GM23338 (cell line): ENCODE data around the gene UBE3A.

Source experiments
- CREB1 ChIP-seq: fragments of 250-450 bp; sonication (Bioruptor Pico); IDR thresholded peaks from 2 replicates; pipeline ENCODE4 v1.5.0; 2020; ENCODE audit warnings: low read depth, mild to moderate bottlenecking, moderate library complexity
- CTCF ChIP-seq, 2 experiments: fragments of 200-600 bp in 1 of 2; sonication (generic) in 1 of 2; conservative IDR thresholded peaks; 2 replicates each; pipeline versions ENCODE4 v1.5.1 to v1.6.1; 2016 to 2017; ENCODE audit warnings: antibody characterized with exemption in 2 of 2, low read depth in 2 of 2, mild to moderate bottlenecking in 2 of 2, moderate library complexity in 1 of 2
- EZH2 ChIP-seq: fragments of 200-600 bp; sonication (generic); IDR thresholded peaks from one replicate; pipeline ENCODE4 v1.8.0; 2017; ENCODE audit warnings: antibody characterized with exemption, mild to moderate bottlenecking, low read depth; ENCODE audit not compliant: unreplicated experiment
- EZH2phosphoT487 ChIP-seq: fragments of 200-600 bp; sonication (generic); IDR thresholded peaks from one replicate; pipeline ENCODE4 v1.8.1; 2018; ENCODE audit warnings: antibody characterized with exemption; ENCODE audit not compliant: unreplicated experiment
- JUNB ChIP-seq: IDR thresholded peaks from one replicate; pipeline ENCODE4 v1.6.1; 2016; ENCODE audit warnings: antibody characterized with exemption; ENCODE audit not compliant: unreplicated experiment
- NANOG ChIP-seq: IDR thresholded peaks from 2 replicates; pipeline ENCODE4 v1.6.1; 2016; ENCODE audit warnings: antibody characterized with exemption, borderline replicate concordance
- POLR2AphosphoS5 ChIP-seq: IDR thresholded peaks from 2 replicates; pipeline ENCODE4 v1.6.1; 2016; ENCODE audit warnings: antibody characterized with exemption, low read depth
- REST ChIP-seq: IDR thresholded peaks from one replicate; pipeline ENCODE4 v1.6.1; 2018; ENCODE audit warnings: antibody characterized with exemption; ENCODE audit not compliant: unreplicated experiment
- STAT1 ChIP-seq: IDR thresholded peaks from one replicate; pipeline ENCODE4 v1.6.1; 2016; ENCODE audit warnings: antibody characterized with exemption; ENCODE audit not compliant: unreplicated experiment
- ZNF114 ChIP-seq: fragments of 250-450 bp; sonication (Bioruptor Pico); IDR thresholded peaks from 2 replicates; pipeline ENCODE4 v1.5.0; 2020; ENCODE audit warnings: mild to moderate bottlenecking, moderate library complexity
- ZNF331 ChIP-seq: fragments of 250-450 bp; sonication (Bioruptor Pico); IDR thresholded peaks from 2 replicates; pipeline ENCODE4 v1.5.0; 2020; ENCODE audit warnings: low read depth, mild to moderate bottlenecking, moderate library complexity

GRCh38 chr15:25422021-25422420 lies 16.8 kb downstream of the UBE3A start:
- TF ChIP-seq CTCF (conservative IDR thresholded peaks at IDR 0.05; ENCODE audit: low read depth in 2 of 2) (no peak), EZH2 (no peak), POLR2AphosphoS5 (no peak), EZH2phosphoT487 (no peak), STAT1 (no peak), JUNB (no peak), CREB1 (CRISPR knock-in tag) (no peak), ZNF114 (CRISPR knock-in tag) (no peak), NANOG (no peak), ZNF331 (CRISPR knock-in tag) (no peak), REST (no peak)
